HG03378 (cell line): ENCODE data around the gene COL23A1.

Experiments
- ATAC-seq: cut with Tn5 transposase; IDR thresholded peaks from one replicate; pipeline ENCODE4 v1.9.1; 2021; ENCODE audit warnings: mild to moderate bottlenecking, moderate library complexity; ENCODE audit not compliant: unreplicated experiment

Gene COL23A1

GRCh38 chr5:178535299-178536175 is 54.7 kb downstream of the COL23A1 start:
- no peak for ATAC-seq

GRCh38 chr5:178533136-178533535 is 57.1 kb downstream of the COL23A1 start:
- no peak for ATAC-seq

DNA sequence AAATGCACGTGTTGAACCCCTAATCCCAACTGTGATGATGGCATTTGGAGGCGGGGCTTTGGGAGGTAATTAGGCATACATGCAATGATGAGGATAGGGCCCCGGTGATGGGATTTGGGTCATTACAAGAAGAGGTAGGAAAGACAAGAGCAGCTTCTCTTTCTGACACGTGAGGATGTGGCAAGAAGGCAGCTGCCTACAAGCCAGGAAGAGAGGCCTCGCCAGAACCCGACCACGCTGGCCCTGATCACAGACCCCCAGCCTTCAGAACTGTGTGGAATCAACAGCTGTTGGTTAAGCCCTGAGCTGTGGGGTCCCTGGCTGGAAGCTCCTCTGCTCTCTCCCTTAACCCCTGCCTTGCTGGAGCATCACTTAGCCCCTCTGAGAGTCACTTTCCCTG is 57.5 kb downstream of the COL23A1 start:
- ATAC-seq: no peak

- no peak for ATAC-seq
Measured at GRCh38 chr5:178532236-178532635, 58.0 kb downstream of the COL23A1 start.

GRCh38 chr5:178531786-178532185 is 58.4 kb downstream of the COL23A1 start:
- ATAC-seq: no peak

DNA sequence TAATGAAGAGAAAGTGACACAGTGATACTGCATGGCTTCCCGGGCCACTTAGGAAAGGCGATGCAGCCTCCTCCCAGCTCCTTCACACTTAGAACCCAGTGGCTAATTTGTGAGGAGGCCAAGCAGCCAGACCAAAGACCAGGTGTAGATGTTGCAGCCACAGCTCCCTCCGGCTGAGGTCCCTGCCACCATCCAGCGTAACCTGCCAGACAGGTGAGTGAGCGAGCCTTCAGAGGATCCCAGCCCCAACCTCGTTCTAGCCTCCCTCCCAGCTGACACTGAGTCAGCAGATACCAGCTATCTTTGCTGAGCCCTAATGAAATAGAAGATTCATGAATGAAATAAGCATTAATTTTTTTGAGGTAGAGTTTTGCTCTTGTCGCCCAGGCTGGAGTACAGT is 59.7 kb downstream of the COL23A1 start:
- ATAC-seq: no peak

- no peak for ATAC-seq
Measured at GRCh38 chr5:178529080-178529479, 61.1 kb downstream of the COL23A1 start.

DNA sequence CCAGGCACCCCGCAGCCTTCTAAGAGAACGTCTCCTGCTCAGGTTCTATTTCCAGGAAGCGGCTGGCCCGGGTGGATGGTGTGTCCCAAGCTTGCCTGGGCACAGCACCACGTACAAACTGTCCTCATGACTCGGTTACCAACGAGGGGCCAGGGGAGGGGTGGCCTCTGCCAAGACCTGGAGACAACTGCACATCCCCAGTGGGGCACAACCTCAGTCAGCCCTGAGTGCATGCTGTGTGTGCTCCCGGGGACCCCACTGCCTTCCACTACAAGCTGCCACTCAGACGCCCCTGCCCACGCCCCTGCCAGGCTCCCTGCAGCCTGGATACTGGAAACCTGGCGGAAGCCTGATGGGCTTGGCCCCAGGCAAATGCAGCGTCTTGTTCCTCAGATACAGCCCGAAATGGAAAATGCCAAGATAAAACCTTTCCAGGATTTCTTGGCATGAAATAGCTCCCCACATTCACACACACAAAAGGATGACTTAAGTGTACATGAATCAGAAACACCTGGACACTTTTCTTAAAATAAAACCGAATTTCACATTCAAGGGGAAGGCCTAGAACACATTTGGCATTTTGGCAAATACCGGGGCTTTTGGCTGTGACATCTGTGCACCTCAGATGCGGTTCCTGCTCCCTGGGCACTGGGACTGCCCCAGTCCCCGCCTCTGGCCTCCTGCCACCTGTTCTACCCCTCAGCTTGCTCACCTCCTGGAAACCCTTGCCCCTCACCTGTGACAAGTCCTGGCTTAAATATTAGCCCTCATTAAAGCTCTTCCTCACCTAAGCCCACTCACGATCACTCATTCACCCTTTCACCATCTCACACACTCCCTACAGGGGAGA is 62.5 kb downstream of the COL23A1 start:
- ATAC-seq: no peak

DNA sequence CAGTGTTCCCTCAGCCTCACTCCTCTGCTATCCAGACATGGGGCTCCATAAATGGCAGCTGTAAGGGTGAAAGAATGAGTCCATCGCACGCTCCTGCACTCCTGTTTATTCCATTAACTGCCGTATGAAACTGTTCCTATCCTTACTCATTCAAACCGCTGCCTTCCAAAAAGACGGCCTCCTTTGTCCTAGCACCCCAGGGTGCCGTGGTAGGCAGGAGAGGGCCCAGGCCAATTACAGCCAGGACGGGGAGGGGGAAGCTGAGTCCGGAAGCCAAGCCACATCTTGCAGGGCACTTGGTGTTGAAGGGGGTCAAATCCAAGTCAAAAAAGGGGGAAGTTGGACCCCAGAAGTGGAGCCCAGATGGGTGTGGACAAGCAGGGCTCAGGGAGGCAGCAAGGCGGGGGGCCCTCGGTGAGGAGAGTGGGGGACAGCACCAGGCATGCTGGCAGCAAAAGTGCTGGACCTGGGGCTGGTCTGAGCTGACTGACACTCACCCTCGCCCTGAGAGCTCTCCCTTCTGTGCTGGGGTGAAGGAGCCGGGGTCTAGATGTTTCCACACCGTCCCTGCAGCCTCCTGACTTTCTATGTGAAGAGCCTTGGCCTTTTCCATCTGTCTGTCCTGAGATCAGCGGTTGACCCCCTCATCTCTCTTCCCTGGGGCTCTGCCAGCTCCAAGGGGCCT is 63.3 kb downstream of the COL23A1 start:
- ATAC-seq: no peak

DNA sequence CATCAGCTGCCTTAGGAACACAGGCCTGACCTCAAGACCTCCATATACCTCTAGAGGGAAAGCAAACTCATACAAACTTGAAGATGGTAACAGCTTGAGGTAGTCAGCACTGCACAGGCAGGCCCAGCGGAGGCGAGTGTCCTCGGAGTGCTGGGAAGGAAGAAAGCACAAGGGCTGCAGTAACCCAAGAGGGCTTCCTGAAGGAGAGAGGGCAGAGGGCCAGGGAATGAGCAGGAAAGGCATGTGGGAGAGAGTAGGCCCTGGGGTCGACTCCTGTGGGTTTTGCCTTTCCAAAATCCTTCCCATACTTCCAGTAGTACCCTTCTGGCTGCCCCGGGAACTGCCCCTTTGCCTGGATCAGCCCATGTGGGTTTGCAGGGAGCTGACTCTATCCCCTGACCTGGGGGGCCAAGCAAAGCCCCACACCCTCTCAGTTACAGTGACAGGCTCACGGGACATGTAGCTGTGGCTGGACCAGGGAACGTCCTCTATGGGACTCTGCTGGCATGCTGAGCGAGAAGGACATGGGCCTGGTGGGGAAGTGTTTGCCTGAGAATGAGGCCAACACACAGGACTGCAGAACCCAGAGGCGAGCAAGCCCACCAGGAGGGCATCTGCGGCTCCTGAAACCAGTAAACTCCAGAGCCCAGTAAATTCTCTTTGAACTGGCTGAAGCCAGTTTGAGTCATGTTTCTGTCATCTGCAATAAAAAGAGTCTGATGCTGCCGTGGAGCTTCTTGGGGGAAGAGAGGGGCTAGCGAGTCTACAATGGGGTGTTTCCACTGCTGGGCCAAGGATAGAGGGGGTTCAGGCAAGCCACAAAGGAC is 64.1 kb downstream of the COL23A1 start:
- no peak for ATAC-seq

DNA sequence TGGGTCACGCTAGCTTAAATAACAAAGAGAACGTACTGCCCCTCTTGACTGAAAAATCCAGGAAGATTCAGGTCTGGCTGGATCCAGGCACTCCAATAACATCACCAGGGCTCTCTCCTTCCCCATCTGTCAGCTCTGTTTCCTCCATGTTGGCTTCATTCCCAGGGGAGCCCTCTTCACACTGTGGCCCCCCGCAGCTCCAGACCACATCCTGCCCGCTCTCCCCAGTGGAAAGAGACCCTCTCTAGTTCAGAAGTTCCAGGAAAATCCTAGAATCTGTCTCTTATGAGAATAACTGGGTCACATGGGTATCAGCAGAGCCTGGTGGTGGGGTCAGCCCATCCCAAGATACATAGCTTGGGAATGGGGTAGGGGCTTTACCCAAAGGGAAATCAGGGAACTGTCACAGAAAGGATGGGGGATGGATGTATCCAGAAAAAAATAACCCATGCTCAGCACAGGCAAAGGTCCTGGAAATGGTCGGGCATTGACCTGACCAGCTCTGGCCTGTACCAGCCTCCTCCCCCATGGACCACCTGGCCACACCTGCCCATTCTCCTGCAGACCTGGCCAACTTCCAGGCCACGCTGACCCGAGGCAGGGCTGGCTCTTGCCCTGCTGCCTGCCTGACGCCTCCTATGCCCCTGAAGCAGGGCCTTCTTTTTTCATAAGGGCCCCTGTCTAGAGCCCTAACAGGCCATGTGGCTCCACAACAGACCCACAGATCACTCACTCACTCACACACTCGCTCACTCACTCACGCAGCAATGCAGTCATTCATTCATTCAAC is 65.9 kb downstream of the COL23A1 start:
- ATAC-seq: no peak

GRCh38 chr5:178522361-178522760 is 67.8 kb downstream of the COL23A1 start:
- ATAC-seq: no peak

DNA sequence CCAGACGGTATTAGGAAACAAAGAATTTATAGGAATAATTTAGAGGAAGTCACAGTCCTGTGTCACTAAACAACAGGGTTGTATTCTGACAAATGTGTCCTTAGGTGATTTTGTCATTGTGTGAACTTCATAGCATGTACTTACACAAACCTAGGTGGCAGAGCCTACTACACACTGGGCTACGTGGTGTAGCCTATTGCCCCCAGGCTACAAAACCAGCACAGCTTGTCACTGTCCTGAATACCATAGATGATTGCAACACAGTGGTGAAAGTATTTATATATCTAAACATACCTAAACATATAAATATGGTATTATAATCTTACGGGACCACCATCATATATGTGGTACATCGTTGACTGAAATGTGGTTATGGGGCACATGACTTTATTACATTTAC is 69.3 kb downstream of the COL23A1 start:
- no peak for ATAC-seq

GRCh38 chr5:178519804-178520203 is 70.4 kb downstream of the COL23A1 start:
- no peak for ATAC-seq

GRCh38 chr5:178519155-178519554 is 71.0 kb downstream of the COL23A1 start:
- ATAC-seq: no peak

DNA sequence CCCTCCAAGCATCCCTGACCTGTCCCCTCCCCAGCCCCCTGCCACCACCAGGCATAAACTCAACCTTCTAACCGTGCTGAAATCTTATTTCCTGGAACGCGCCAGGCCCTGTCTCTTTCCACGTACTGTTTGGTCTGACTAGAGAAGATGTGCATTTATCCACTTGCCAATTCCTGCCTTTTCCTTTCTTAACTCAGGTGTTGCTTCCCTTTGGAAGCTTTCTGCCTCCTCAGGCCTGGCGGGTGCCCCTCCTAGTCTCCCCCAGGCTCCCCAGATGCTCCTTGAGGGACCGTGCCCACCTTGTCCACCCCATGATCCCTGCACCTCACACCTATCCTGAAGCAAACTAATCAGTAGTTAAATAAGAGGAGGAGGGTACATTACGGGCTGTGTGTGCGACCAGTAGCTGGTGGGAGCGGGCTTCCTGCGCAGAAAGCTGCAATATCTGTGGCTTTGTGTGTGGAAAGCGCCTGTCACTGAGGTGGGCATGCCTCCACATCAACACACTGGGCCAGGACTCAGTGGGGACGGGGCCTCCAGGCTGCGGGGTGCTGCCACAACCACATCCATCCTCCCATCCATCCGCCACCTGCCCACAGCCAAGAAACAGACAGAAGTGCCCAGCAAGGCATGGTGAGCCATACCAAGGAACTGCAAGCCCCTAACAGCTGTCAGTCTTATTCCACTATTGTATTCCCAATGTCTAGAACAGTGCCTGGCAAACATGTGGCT is 73.5 kb downstream of the COL23A1 start:
- ATAC-seq: no peak

GRCh38 chr5:178515776-178516503 is 74.3 kb downstream of the COL23A1 start:
- no peak for ATAC-seq

GRCh38 chr5:178514851-178515418 is 75.3 kb downstream of the COL23A1 start:
- no peak for ATAC-seq
